RWPE1 (cell line): Measurements from ENCODE around the gene COPZ1.

ENCODE experiments used
- CTCF ChIA-PET: fragments of 350-600 bp; sonication (Branson Sonifier 250); formaldehyde crosslinking; extraction: SDS; loops from one replicate; lab custom pipeline; 2021; lab: Yijun Ruan, JAX
- POLR2A ChIA-PET: fragments of 400-600 bp; formaldehyde crosslinking; extraction: SDS; loops from one replicate; lab custom pipeline; 2020; ENCODE audit warnings: antibody characterized with exemption; ENCODE audit not compliant: low non-redundant PET; lab: Yijun Ruan, JAX
- DNase-seq: peaks from one replicate; pipeline ENCODE4 v3.0.0; 2012; ENCODE audit warnings: low spot score
- H3K27ac ChIP-seq: fragments of 450-650 bp; 2 replicates; pipeline ENCODE4 v1.5.1; 2017
- CTCF ChIP-seq: fragments of 450-650 bp; conservative IDR thresholded peaks from 2 replicates; pipeline ENCODE4 v1.5.1; 2017; ENCODE audit warnings: low read depth, mild to moderate bottlenecking

Gene COPZ1

GRCh38 chr12:54294953-54295566 is 29.9 kb upstream of the COPZ1 start:
- ChIA-PET POLR2A (no interaction called here), CTCF (interaction anchor here (0.7 kb wide), 2 partner anchors 11 to 42 kb away, joined by 4 to 7 read pairs; no protein-coding TSS in a partner anchor)
- no peak for TF ChIP-seq CTCF
- H3K27ac ChIP-seq = no peak overlapping the region
- no peak for DNase-seq

- POLR2A ChIA-PET = no interaction called here
- DNase-seq = no peak
- TF ChIP-seq CTCF = no peak
- CTCF ChIA-PET = interaction anchor here (0.6 kb wide), 1 partner anchor 31 kb away, joined by 3 read pairs; no protein-coding TSS in a partner anchor
- H3K27ac ChIP-seq = no peak overlapping the region
Observed at GRCh38 chr12:54296393-54297099, 28.4 kb upstream of the COPZ1 start.

GRCh38 chr12:54298904-54299303 is 26.0 kb upstream of the COPZ1 start:
- POLR2A ChIA-PET = no interaction called here

GRCh38 chr12:54299515-54300224 is 25.3 kb upstream of the COPZ1 start:
- CTCF ChIA-PET = interaction anchor here (0.6 to 1.2 kb wide), 9 partner anchors 7 to 139 kb away, joined by 3 to 7 read pairs (median 3); no protein-coding TSS in a partner anchor
- DNase-seq = no peak

More at GRCh38 chr12:54298904-54299303, 26.0 kb upstream of the COPZ1 start:
- DNase-seq = no peak
- no peak overlapping the region for H3K27ac ChIP-seq
- no peak for TF ChIP-seq CTCF
- CTCF ChIA-PET = interaction anchor here (0.7 to 1.2 kb wide), 3 partner anchors 11 to 47 kb away, joined by 3 to 4 read pairs (median 3); no protein-coding TSS in a partner anchor

GRCh38 chr12:54300225-54300731 is 24.7 kb upstream of the COPZ1 start:
- ChIA-PET CTCF (interaction anchor here (0.6 to 1.2 kb wide), 5 partner anchors 8 to 139 kb away, joined by 3 read pairs; no protein-coding TSS in a partner anchor), POLR2A (no interaction called here)
- no peak for TF ChIP-seq CTCF
- no peak for DNase-seq
- peak overlapping the region; percentile 35 for H3K27ac ChIP-seq

More at GRCh38 chr12:54299515-54300224, 25.3 kb upstream of the COPZ1 start:
- TF ChIP-seq CTCF = no peak
- no peak overlapping the region for H3K27ac ChIP-seq
- POLR2A ChIA-PET = no interaction called here

- ChIA-PET POLR2A (no interaction called here), CTCF (no interaction called here)
- peak; percentile 79 for DNase-seq
Observed at GRCh38 chr12:54300732-54301427, 24.1 kb upstream of the COPZ1 start, which contains the start of gene NFE2. TSS of gene NFE2 (minus strand) at chr12:54301015. CDS start at chr12:54295248, 5,767 bp downstream.

More at GRCh38 chr12:54300732-54301427, 24.1 kb upstream of the COPZ1 start, which contains the start of gene NFE2:
- no peak for TF ChIP-seq CTCF
- H3K27ac ChIP-seq = peak within 1 kb of the TSS; percentile 35
